Right kidney (tissue), 1 donor: ENCODE results near the gene CANT1.
A peak's percentile ranks its signal among the peaks of the same experiment; 100 is the strongest.

Experiments
- DNase-seq: peaks from one replicate; pipeline ENCODE4 v3.0.0-alpha.2; 2016

CANT1 gene

DNA sequence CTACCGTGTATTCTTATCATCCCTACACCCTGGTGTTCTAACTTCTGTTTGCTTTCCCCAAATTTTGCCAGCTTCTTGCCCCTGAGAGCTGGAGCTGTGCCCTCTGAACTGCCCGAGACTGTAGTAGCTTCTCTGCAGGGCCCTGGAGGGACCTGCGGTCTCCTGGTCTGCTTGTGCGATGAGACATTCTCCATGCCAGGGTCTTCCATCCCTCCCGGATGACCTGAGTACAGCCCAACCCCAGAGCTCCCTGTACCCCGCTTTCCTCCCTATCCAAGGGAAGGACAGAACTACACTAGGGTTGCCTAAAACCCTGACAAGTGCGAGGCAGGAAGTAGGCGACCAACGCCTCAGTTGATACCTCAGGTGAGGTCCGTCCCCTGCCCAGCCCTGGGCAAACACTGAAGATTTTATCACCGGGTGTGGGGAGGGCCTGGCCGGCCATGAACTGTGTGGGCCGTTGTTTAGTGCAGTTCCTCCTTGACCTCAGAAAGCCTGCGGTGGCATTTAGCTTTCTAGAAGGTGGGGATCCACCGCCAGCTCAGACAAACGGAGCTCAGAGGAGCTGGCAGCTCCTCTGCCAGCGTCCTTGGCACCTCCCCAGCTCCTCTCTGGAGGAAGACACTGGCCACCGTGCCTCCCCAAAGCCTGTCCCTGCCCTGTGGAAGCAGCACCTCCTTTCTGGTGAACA is 13.7 kb downstream of the CANT1 start:
- DNase-seq: no peak

GRCh38 chr17:78995022-78995760 is 14.4 kb downstream of the CANT1 start:
- no peak for DNase-seq

DNA sequence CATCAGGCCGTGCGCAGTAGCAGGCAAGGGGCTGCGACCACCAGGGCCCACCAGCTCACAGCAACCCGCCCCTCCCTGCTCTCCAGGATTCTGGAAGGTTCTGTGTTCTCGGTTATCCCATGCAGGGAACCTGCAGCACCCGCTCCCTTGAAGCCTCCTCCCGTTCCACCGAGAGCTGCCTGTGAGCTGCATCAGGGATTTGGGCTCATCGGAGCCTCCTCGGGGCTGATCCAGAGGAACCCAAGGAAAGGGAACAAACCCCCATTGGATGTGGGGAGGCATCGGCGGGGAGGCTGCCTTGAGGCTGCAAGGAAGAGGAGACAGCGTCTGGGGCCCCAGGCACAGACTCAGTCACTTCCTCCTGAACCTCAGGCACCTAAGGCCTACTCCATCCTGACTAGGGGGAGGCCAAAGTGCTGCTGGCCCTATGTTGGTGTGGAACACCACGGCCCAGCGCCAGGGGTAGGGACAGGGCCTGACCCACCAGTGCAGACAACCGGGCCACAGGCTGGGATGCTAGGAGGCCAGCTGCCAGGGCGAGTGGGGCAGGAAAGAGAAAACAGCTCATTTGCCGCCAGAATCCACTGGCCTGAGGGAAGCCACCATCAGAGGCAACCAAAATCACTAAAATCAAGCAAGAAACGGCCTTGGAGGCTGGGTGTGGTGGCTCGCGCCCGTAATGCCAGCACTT is 15.4 kb downstream of the CANT1 start:
- no peak for DNase-seq

- no peak for DNase-seq
These were observed 16.2 kb downstream of the CANT1 start for GRCh38 chr17:78993241-78993956.

GRCh38 chr17:78992542-78993212 is 16.9 kb downstream of the CANT1 start:
- DNase-seq: no peak

- DNase-seq: no peak
These were observed 17.5 kb downstream of the CANT1 start for GRCh38 chr17:78991906-78992532.

DNA sequence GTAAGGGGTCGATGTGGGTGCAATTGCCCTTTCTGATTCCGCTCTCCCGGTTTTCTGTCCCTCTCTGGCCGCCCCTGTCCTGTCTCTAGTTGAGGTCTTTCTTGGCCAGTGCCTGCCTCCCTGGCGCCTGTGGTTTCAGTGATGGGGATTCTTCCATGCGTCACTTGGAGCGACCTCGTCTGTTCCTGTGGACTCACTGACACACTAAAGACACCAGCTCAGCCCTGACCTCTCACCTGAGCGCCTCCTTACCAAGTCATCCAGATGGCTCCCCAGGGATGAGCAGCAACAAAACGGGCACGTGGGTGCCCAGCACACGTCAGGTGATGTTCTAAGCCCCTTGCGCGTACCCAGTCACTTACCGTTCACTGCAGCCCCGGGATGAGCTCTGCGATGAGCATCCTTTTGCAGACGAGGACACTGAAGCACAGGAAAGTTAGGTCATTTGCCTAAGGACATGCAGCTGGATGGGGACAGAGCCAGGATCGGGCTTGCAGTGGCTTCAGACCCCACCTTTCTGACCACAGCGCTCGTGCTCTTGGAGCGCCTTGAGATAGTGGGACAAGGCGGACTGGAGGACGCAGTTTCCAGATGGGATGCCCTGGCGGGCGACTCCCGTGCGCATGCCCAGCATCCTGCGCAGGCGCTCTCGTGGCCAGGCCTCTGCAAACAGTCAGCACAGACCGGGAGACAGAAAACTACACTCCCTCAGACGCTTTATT is 18.4 kb downstream of the CANT1 start:
- DNase-seq: no peak

GRCh38 chr17:78990349-78991016 is 19.1 kb downstream of the CANT1 start:
- no peak for DNase-seq

- no peak for DNase-seq
These were observed 21.4 kb downstream of the CANT1 start for GRCh38 chr17:78988152-78988551.

- no peak for DNase-seq
These were observed 22.8 kb downstream of the CANT1 start for GRCh38 chr17:78986649-78987328.

- no peak for DNase-seq
These were observed 23.4 kb downstream of the CANT1 start for GRCh38 chr17:78986048-78986648.

GRCh38 chr17:78985395-78985794 is 24.2 kb downstream of the CANT1 start:
- no peak for DNase-seq

GRCh38 chr17:78981010-78981888 is 28.3 kb downstream of the CANT1 start:
- DNase-seq: no peak

GRCh38 chr17:78980624-78980972 is 29.0 kb downstream of the CANT1 start:
- DNase-seq: no peak

DNA sequence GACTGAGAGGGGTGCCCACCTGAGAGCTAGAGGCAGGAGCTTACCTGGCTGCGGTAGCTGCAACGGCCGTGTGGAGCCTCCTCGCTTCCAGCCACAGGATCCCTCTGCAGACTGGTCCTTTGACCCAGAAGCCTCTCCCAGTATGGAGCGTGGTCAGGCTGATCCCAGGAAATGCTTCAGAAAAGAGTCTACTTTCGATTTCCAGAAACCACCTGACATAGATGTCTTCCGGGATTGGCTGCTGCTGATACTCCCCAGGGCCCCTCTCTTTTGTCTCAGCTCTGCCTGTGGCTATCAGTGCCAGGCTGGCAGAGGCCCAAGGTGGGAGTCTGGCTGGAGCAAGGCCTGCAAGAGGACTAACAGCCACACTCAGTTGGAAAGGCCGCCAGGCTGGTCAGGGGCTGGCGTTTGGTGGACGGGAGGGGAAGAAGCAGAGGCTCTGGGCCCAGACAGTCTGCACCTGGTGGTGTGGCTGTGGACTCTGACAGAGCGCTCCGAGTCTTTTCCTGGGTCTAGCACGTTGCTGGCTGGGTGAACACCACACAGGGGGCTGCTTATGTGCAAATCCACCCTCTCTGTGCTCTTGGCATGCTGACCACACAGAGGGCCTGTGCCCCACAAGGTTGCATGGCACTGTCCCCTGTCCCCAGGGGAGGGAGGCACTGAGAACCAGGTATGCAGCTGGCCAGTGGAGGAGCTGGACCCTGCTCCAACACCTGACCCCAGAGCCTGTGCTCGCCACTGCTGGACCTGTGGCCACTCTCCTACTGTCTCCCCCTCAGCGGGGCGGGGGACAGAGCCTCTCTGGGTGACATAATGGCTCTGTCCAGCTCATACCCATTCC is 29.6 kb downstream of the CANT1 start, which contains the start of gene LGALS3BP:
Gene LGALS3BP (minus strand): TSS at position 144 of the 844 bp plus-strand sequence. CDS start 2,732 bp downstream, outside the sequence.
- DNase-seq: peak; percentile 73

- DNase-seq: no peak
These were observed 31.3 kb downstream of the CANT1 start for GRCh38 chr17:78977997-78978973.
